ENCODE data around the gene NXPE4. TPM values are rescaled to one million over a fixed set of nuclear protein-coding genes. Genes with fewer than 3 reads are reported as not detected.

NXPE4 gene
- total RNA-seq, 1 donor: not detected

GRCh38 chr11:114522818-114523217 lies 72.8 kb downstream of the NXPE4 start:
- DNase-seq (ENCODE audit: low read depth): peak; percentile 27
- no peak for TF ChIP-seq CTCF (IDR thresholded peaks at IDR 0.05; ENCODE audit: insufficient read depth, low read length)

More at GRCh38 chr11:114522818-114523217, 72.8 kb downstream of the NXPE4 start:
- no peak overlapping the region for H3K4me3 ChIP-seq (ENCODE audit: low read depth, low read length)

Small RNA genes lying within 50 kb of the gene (small RNA-seq; reads per million reads assigned to genes)
- gene RF01210: not detected

Other genes starting within 250 kb of the NXPE4 start
- 2.5 and 4.2 TPM in 2 replicates for gene C11orf71, start 195.3 kb downstream of the NXPE4 start, total RNA-seq (ENCODE audit: low replicate concordance)
- gene RBM7, start 195.1 kb downstream of the NXPE4 start, total RNA-seq (ENCODE audit: low replicate concordance): 5.6 and 45.6 TPM in 2 replicates
- gene REXO2, start 156.3 kb downstream of the NXPE4 start, total RNA-seq (ENCODE audit: low replicate concordance): 162 and 571 TPM in 2 replicates
- gene NXPE1, start 35.9 kb downstream of the NXPE4 start, total RNA-seq (ENCODE audit: low replicate concordance): not detected in 2 replicates
- gene NXPE2, start 82.7 kb upstream of the NXPE4 start, total RNA-seq (ENCODE audit: low replicate concordance): 0.09 TPM in 1 of 2 replicates, not detected in the other